Ovary (tissue), 9 donors: ENCODE data around the gene LIPM. TPM values are rescaled to one million over a fixed set of nuclear protein-coding genes. Genes with fewer than 3 reads are reported as not detected.

Source experiments
- DNase-seq, 5 donors: peaks; one replicate each; pipeline ENCODE4 v3.0.0-alpha.2; 2019 to 2020
- H3K27ac ChIP-seq, 2 donors: fragments of 200-600 bp; one replicate each; pipeline versions ENCODE4 v1.5.1 to v1.8.0; 2019 to 2022
- H3K27me3 ChIP-seq: fragments of 200-600 bp; one replicate; pipeline ENCODE4 v1.8.0; 2022
- H3K36me3 ChIP-seq: fragments of 200-600 bp; sonication (generic); one replicate; pipeline ENCODE4 v1.5.1; 2019
- H3K4me1 ChIP-seq: one replicate; pipeline ENCODE4 v1.8.1; 2013; ENCODE audit warnings: mild to moderate bottlenecking, moderate library complexity; ENCODE audit not compliant: insufficient read depth
- H3K4me3 ChIP-seq: fragments of 200-600 bp; sonication (generic); one replicate; pipeline ENCODE4 v1.5.1; 2017
- H3K9me3 ChIP-seq, 2 donors: fragments of 200-600 bp in 1 of 2; sonication (generic) in 1 of 2; one replicate each; pipeline versions ENCODE4 v1.5.1 to v1.8.1; 2013 to 2019; ENCODE audit warnings: mild to moderate bottlenecking in 1 of 2, moderate library complexity in 1 of 2
- CTCF ChIP-seq, 3 donors: fragments of 450-650 bp in 2 of 3; fragments of 200-600 bp in 1 of 3; IDR thresholded peaks; one replicate each; pipeline versions ENCODE4 v1.5.1 to v1.8.0; 2016 to 2022; ENCODE audit warnings: antibody characterized with exemption in 3 of 3, mild to moderate bottlenecking in 1 of 3
- EP300 ChIP-seq: sonication (generic); formaldehyde crosslinking; IDR thresholded peaks from one replicate; pipeline ENCODE4 v1.6.1; 2017; ENCODE audit warnings: antibody characterized with exemption
- POLR2A ChIP-seq: fragments of 450-650 bp; IDR thresholded peaks from one replicate; pipeline ENCODE4 v1.6.1; 2017; ENCODE audit warnings: antibody characterized with exemption, mild to moderate bottlenecking, moderate library complexity
- intact Hi-C, 4 donors: fragments of 100-400 bp; cut with DNase I; formaldehyde crosslinking; loops; one replicate each; pipeline versions ENCODE4 v1.11.0 to v1.15.1; 2022 to 2023
- polyA plus RNA-seq, 2 donors: library from polyadenylated mRNA; stranded (reverse); fragments of 200-250 nt in 1 of 2; fragments of 350-450 nt in 1 of 2; fragmentation: Illumina TruSeq in 1 of 2; extraction: RNeasy Lipid Tissue Mini Kit (QIAGEN cat#74804) in 1 of 2; gene quantifications; one replicate each; pipeline ENCODE4 v1.2.3, GENCODE V29; 2013 to 2014
- total RNA-seq, 7 donors: library from RNA; depleted of rRNA in 2 of 7; stranded (reverse); fragments of >200 nt in 2 of 7; fragmentation: NEBNext Ultra II Directional in 3 of 7; extraction: Animal tissue kit (Norgen Biotek cat#: 25700) in 3 of 7; gene quantifications; one replicate each; pipeline versions ENCODE4 v1.1.0 to v1.2.4, GENCODE V29; 2016 to 2023
- donor health status: DM: no; HTN: no; CAD: no; lungs with moderate emphysema.
- donor health status: DM: no; HTN: no; CAD: no.
- donor health status: Bipolar disorder and iron deficiency.
- donor health status: DM: yes; HTN: yes; CAD: no.
- donor health status: DM: no; HTN: no; CAD: no.
- donor health status: DM: yes; HTN: yes; CAD: no.

Gene LIPM
- total and polyA plus RNA-seq, 9 donors, result not detected

GRCh38 chr10:88870089-88870488, 67.6 kb downstream of the LIPM start:
- no peaks in the 10 kb centered on the region for H3K9me3 ChIP-seq
- intact Hi-C loops, result no loop called here
- TF ChIP-seq CTCF (IDR thresholded peaks at IDR 0.05) (no peak), EP300 (no peak), POLR2A (no peak)
- H3K4me3 ChIP-seq, result no peak overlapping the region
- H3K27me3 ChIP-seq, result no peaks in the 10 kb centered on the region
- H3K27ac ChIP-seq, result no peak overlapping the region
- DNase-seq, result no peak
- no peaks in the 10 kb centered on the region for H3K4me1 ChIP-seq
- H3K36me3 ChIP-seq, result no peaks in the 10 kb centered on the region

Other genes with a start within 250 kb of the LIPM start
- 10 to 100 TPM in 6 of 7 donors, 1 to 10 TPM in 1; 9.3 to 21.9 (median 15.8) TPM for gene RNLS, start 219.4 kb upstream of the LIPM start, total RNA-seq
- 10 to 100 TPM in 1 of 2 donors, 1 to 10 TPM in 1; 7.5 to 11.7 TPM for gene RNLS, start 219.4 kb upstream of the LIPM start, polyA plus RNA-seq
- under 1 TPM; 0.08 to 0.25 (median 0.20) TPM for gene LIPJ, start 216.0 kb upstream of the LIPM start, total RNA-seq
- not detected for gene LIPJ, start 216.0 kb upstream of the LIPM start, polyA plus RNA-seq
- not detected for gene LIPF, start 138.3 kb upstream of the LIPM start, total RNA-seq
- gene LIPF, start 138.3 kb upstream of the LIPM start, polyA plus RNA-seq, result under 1 TPM in 1 of 2 donors, not detected in 1; 0.75 TPM
- gene LIPK, start 96.5 kb upstream of the LIPM start, total RNA-seq, result not detected
- not detected for gene LIPK, start 96.5 kb upstream of the LIPM start, polyA plus RNA-seq
- gene LIPN, start 42.7 kb upstream of the LIPM start, total RNA-seq, result not detected
- not detected for gene LIPN, start 42.7 kb upstream of the LIPM start, polyA plus RNA-seq
- gene ANKRD22, start 49.1 kb downstream of the LIPM start, total RNA-seq, result under 1 TPM in 1 of 7 donors, not detected in 6; 0.42 TPM
- under 1 TPM in 1 of 2 donors, not detected in 1; 0.63 TPM for gene ANKRD22, start 49.1 kb downstream of the LIPM start, polyA plus RNA-seq
- 10 to 100 TPM; 12.8 to 39.6 (median 16.9) TPM for gene STAMBPL1, start 77.5 kb downstream of the LIPM start, total RNA-seq
- 10 to 100 TPM in 1 of 2 donors, 1 to 10 TPM in 1; 7.9 to 12.8 TPM for gene STAMBPL1, start 77.5 kb downstream of the LIPM start, polyA plus RNA-seq
- 1,000 to 10,000 TPM in 2 of 7 donors, 100 to 1,000 TPM in 5; 154 to 1,797 (median 461) TPM for gene ACTA2, start 150.0 kb downstream of the LIPM start, total RNA-seq
- gene ACTA2, start 150.0 kb downstream of the LIPM start, polyA plus RNA-seq, result 1,000 to 10,000 TPM in 1 of 2 donors, 100 to 1,000 TPM in 1; 777 to 5,219 TPM
- gene FAS, start 188.1 kb downstream of the LIPM start, total RNA-seq, result 10 to 100 TPM; 41.4 to 75.9 (median 46.5) TPM
- 10 to 100 TPM; 33.1 to 35.0 TPM for gene FAS, start 188.1 kb downstream of the LIPM start, polyA plus RNA-seq